ENCODE measurements around the gene AP3D1. TPM values are rescaled to one million over a fixed set of nuclear protein-coding genes. Genes with fewer than 3 reads are reported as not detected.

Gene AP3D1
- total RNA-seq, 1 donor from 2014 or later = 157 TPM

GRCh38 chr19:2197270-2197669 lies 45.9 kb upstream of the AP3D1 start:
- no peak for TF ChIP-seq CTCF (IDR thresholded peaks at IDR 0.05)
- peaks cover 7% of the 10 kb centered on the region for H3K4me1 Mint-ChIP-seq (ENCODE audit: low read depth)
- no peaks in the 10 kb centered on the region for H3K9me3 Mint-ChIP-seq (ENCODE audit: low read depth)
- H3K27me3 Mint-ChIP-seq (ENCODE audit: low read depth) = no peaks in the 10 kb centered on the region
- H3K27ac Mint-ChIP-seq (ENCODE audit: unreplicated experiment) = no peak overlapping the region
- peaks cover 5% of the 10 kb centered on the region for H3K36me3 Mint-ChIP-seq (ENCODE audit: low read depth)
- no peak overlapping the region for H3K4me3 Mint-ChIP-seq (ENCODE audit: unreplicated experiment)
- no peak for DNase-seq (ENCODE audit: low spot score)

- Mint-ChIP-seq H3K4me3 (ENCODE audit: unreplicated experiment) (no peak overlapping the region), H3K27ac (ENCODE audit: unreplicated experiment) (no peak overlapping the region), H3K9me3 (ENCODE audit: low read depth) (no peaks in the 10 kb centered on the region), H3K36me3 (ENCODE audit: low read depth) (peaks cover 5% of the 10 kb centered on the region), H3K4me1 (ENCODE audit: low read depth) (peaks cover 7% of the 10 kb centered on the region), H3K27me3 (ENCODE audit: low read depth) (no peaks in the 10 kb centered on the region)
- DNase-seq (ENCODE audit: low spot score) = no peak
- no peak for TF ChIP-seq CTCF (IDR thresholded peaks at IDR 0.05)
Measured at GRCh38 chr19:2195914-2196313, 44.5 kb upstream of the AP3D1 start.

GRCh38 chr19:2195361-2195760 lies 44.0 kb upstream of the AP3D1 start:
- Mint-ChIP-seq H3K9me3 (ENCODE audit: low read depth) (no peaks in the 10 kb centered on the region), H3K36me3 (ENCODE audit: low read depth) (peaks cover 5% of the 10 kb centered on the region), H3K4me3 (ENCODE audit: unreplicated experiment) (no peak overlapping the region), H3K27ac (ENCODE audit: unreplicated experiment) (no peak overlapping the region), H3K27me3 (ENCODE audit: low read depth) (no peaks in the 10 kb centered on the region), H3K4me1 (ENCODE audit: low read depth) (peaks cover 9% of the 10 kb centered on the region)
- DNase-seq (ENCODE audit: low spot score) = no peak
- TF ChIP-seq CTCF (IDR thresholded peaks at IDR 0.05) = no peak

- Mint-ChIP-seq H3K27ac (ENCODE audit: unreplicated experiment) (no peak overlapping the region), H3K36me3 (ENCODE audit: low read depth) (peaks cover 5% of the 10 kb centered on the region), H3K9me3 (ENCODE audit: low read depth) (no peaks in the 10 kb centered on the region), H3K27me3 (ENCODE audit: low read depth) (no peaks in the 10 kb centered on the region), H3K4me3 (ENCODE audit: unreplicated experiment) (no peak overlapping the region), H3K4me1 (ENCODE audit: low read depth) (peaks cover 13% of the 10 kb centered on the region)
- peak; percentile 83 for DNase-seq (ENCODE audit: low spot score)
- no peak for TF ChIP-seq CTCF (IDR thresholded peaks at IDR 0.05)
Measured at GRCh38 chr19:2194513-2195078, 43.2 kb upstream of the AP3D1 start.

- Mint-ChIP-seq H3K4me1 (ENCODE audit: low read depth) (peaks cover 10% of the 10 kb centered on the region), H3K9me3 (ENCODE audit: low read depth) (no peaks in the 10 kb centered on the region), H3K27ac (ENCODE audit: unreplicated experiment) (no peak overlapping the region), H3K4me3 (ENCODE audit: unreplicated experiment) (no peak overlapping the region), H3K27me3 (ENCODE audit: low read depth) (no peaks in the 10 kb centered on the region), H3K36me3 (ENCODE audit: low read depth) (peaks cover 5% of the 10 kb centered on the region)
- DNase-seq (ENCODE audit: low spot score) = peak; percentile 74
- no peak for TF ChIP-seq CTCF (IDR thresholded peaks at IDR 0.05)
Measured at GRCh38 chr19:2193807-2194206, 42.4 kb upstream of the AP3D1 start.

Data from chondrocyte (in vitro differentiated cells).